SU-DHL-6 (cell line): ENCODE measurements around the gene SYNGR1.

Source experiments
- EZH2phosphoT487 ChIP-seq: fragments of 200-600 bp; sonication (generic), shearing (Covaris generic); conservative IDR thresholded peaks from 2 replicates; pipeline ENCODE4 v1.6.1; 2018; ENCODE audit warnings: mild to moderate bottlenecking, antibody characterized with exemption, low read length, moderate library complexity, mixed read lengths
- TF ChIP-seq, protein P1 (sequence below): fragments of 200-600 bp; sonication (generic); IDR thresholded peaks from one replicate; pipeline ENCODE4 v1.5.1; 2017; ENCODE audit warnings: antibody characterized with exemption, mild to moderate bottlenecking, low read length, moderate library complexity; ENCODE audit not compliant: insufficient read depth, poor library complexity, severe bottlenecking

DNA sequence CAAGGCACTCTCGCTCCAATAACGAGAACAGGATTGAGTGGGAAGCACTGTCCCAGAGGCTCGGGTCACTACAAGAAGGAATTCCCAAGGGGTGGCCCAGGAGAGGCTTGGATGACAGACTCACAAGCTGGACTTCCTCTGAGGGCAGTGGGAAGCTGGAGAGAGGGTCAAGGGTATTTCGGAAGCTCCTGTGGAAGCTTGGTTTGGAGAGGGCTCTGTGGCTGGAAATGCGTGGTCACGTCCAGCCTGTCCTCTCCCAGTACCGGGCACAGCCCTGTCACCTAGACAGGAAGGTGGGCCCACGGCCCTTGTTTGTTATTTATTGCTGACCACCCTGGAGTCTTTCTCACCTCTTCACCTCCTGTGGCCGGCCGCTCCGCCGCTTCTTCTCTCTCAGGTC lies 5.3 kb downstream of the SYNGR1 start:
- TF ChIP-seq, protein P1, sequence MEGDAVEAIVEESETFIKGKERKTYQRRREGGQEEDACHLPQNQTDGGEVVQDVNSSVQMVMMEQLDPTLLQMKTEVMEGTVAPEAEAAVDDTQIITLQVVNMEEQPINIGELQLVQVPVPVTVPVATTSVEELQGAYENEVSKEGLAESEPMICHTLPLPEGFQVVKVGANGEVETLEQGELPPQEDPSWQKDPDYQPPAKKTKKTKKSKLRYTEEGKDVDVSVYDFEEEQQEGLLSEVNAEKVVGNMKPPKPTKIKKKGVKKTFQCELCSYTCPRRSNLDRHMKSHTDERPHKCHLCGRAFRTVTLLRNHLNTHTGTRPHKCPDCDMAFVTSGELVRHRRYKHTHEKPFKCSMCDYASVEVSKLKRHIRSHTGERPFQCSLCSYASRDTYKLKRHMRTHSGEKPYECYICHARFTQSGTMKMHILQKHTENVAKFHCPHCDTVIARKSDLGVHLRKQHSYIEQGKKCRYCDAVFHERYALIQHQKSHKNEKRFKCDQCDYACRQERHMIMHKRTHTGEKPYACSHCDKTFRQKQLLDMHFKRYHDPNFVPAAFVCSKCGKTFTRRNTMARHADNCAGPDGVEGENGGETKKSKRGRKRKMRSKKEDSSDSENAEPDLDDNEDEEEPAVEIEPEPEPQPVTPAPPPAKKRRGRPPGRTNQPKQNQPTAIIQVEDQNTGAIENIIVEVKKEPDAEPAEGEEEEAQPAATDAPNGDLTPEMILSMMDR: no peak
- TF ChIP-seq EZH2phosphoT487: no peak
